ENCODE results near the gene PHF23. TPM values are rescaled to one million over a fixed set of nuclear protein-coding genes. Genes with fewer than 3 reads are reported as not detected.

Gene PHF23
- total RNA-seq, 2 donors from 2014 or later, result 25.9 to 52.4 TPM

DNA sequence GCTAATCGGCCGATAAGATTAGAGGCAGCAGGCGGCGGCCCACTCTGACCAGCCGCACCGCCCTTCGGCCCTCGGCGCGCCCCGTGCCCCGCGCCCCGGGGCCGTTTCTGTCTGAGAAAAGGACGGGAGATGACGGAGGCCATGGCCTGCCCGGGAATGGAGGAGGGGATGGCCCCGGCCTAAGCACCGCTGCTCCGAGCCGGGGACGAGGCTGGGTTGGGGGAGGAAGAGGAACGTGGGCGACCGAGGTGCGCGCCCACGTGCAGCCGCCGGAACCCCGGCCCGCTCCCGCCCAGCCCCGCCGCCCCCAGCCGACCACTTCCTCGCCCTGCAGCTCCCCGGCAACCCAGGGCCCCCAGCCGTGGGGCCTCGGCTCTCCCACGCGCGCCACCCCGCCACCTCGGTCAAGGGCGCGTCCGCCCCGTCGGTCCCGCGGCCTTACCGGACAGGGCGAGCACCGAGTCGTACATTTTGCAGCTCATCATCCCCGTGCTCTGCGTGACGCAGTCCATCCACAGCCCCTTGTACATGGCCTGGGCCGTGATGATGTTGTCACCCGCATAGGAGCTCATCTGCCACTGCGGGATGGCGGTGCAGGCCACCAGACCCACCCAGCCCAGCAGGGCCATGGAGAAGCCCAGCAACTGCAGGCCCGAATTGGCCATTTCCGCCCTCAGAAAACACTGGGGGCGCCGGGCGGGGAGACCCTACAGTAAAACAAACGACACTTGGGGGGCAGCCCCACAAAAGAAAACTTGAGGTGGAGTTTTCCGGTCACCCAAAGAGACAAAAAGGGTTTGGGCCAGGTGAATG, 22.3 kb upstream of the PHF23 start:
- peak; percentile 42 to 64 for ATAC-seq
- DNase-seq (ENCODE audit: low spot score in 2 of 2), result peak in 1 of 2 donors; percentile 19
- Mint-ChIP-seq H3K36me3 (peaks cover 0 to 6% of the 10 kb centered on the region in 2 donors), H3K9me3 (no peaks in the 10 kb centered on the region), H3K27ac (no peak overlapping the region)

DNA sequence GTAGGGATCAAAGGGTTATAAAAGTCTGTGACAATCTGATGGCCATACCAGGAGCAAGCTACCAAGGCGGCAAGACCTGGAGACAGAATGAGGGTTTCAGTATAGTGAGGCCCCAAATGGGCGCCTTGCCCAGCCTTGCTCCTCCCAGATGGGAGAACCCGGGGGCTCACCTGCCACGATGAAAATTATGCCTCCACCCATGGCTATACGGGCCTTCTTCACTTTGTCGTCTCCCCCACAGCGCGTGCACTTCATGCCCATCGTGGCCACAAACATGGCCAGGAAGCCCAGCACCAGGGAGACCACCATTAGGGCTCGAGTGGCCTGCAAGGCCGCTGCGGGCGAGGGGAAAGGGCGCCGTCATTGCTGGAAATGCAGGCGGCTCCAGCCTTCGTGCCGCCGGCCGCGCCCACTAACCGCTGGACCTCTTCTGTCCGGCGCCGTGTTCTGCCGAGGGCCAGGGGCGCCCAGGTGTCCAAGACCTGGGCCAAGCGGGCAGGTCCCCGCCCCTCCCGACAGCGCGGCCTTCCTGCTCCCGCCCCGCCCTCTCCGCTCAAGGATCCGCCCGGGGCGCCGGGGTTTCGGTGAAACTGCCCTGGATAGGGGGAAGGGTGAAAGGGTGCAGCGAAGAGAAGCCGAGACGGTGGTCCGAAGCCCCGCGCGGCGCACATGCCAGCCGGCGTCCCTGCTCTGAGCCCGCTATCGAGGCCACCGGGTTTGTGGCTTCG, 21.6 kb upstream of the PHF23 start:
- Mint-ChIP-seq H3K9me3 (no peaks in the 10 kb centered on the region), H3K27ac (no peak overlapping the region), H3K36me3 (peaks cover 5 to 6% of the 10 kb centered on the region in 2 donors)
- DNase-seq (ENCODE audit: low spot score in 2 of 2) (peak in 1 of 2 donors; percentile 32), ATAC-seq (peak; percentile 50 to 61)

DNA sequence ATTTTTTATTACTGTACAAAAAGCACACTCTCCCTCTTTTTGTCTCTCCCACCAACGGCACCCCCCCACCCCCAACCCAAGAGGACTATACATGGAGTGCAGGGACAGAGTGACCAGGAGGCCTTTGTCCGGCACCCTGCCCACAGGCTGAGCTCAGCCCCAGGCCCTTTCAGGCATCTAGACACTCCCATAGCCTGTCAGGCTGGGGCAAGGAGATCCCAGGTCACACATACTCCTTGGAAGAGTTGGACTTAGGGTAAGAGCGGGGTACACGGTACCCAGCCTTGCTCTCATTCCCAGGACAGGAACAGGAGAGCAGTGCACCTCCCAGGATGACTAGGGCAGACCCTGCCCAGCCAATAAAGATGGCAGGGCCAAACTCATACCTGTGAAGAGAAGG, 20.9 kb upstream of the PHF23 start:
- no peaks in the 10 kb centered on the region for H3K9me3 Mint-ChIP-seq
- DNase-seq (ENCODE audit: low spot score in 2 of 2), result no peak
- H3K27ac Mint-ChIP-seq, result no peak overlapping the region

DNA sequence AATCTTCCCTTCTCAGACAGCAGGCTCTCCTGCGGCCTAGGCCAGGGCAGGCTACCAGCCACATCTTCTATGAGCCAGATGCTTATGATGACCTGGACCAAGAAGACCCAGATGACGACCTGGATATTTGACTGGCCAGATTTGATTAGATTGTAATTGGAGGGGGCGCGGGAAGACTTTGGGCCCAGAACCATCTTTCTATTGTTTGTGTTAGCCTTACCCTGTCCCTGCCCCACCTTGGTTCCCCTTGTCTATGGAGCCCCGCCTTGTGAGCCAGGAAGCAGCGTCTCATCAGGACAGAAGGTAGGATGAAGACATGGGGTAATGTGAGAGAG, 20.3 kb upstream of the PHF23 start:
- ATAC-seq (no peak), DNase-seq (ENCODE audit: low spot score in 2 of 2) (no peak)
- H3K36me3 Mint-ChIP-seq, result peaks cover 6 to 8% of the 10 kb centered on the region in 2 donors
- peak overlapping the region in 1 of 2 donors; percentile 29 for H3K27ac Mint-ChIP-seq
- H3K9me3 Mint-ChIP-seq, result no peaks in the 10 kb centered on the region

More for the DNA sequence above, 20.9 kb upstream of the PHF23 start:
- H3K36me3 Mint-ChIP-seq, result peaks cover 5 to 6% of the 10 kb centered on the region in 2 donors
- no peak for ATAC-seq

DNA sequence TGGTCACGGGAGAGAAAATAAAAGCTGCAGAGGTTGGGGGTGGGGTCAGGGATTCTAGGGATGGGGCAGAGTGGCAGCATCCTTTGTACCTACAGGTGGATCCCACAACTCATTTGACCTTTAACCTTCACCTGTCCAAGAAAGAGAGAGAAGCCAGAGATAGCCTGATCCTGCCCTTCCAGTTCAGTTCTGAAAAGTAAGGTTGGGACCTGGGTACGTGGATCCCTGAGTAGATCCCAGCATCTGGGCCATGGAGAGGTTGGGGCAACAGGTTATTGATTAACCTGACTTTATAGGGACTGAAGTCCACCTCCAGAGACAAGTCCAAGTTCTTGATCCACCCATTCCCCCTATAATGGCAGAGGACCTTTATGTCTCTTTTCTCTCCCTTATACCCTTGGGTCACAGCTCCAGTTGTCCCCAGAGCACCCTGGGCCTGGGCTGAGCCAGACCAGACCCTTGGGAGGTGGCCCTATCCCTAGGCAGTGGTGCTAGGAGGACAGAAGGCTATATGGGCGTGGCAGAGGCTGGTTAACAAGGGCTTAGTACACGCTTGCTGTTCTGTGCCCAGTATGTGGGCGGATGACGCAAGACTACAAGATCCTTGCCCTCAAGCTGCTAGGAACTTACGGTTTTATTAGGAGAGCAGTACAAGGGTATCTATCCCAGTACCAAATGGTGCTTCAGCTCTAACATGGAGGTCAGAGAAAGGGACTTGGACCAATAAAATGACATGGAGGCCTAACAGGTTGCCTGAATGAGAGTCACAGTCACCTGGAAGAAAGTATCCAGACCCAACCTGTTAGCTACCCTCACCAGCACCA, 19.7 kb upstream of the PHF23 start:
- peak in 1 of 2 donors; percentile 20 for ATAC-seq
- H3K36me3 Mint-ChIP-seq, result peaks cover 6 to 9% of the 10 kb centered on the region in 2 donors
- H3K9me3 Mint-ChIP-seq, result no peaks in the 10 kb centered on the region
- no peak for DNase-seq (ENCODE audit: low spot score in 2 of 2)
- H3K27ac Mint-ChIP-seq, result peak overlapping the region in 1 of 2 donors; percentile 29

DNA sequence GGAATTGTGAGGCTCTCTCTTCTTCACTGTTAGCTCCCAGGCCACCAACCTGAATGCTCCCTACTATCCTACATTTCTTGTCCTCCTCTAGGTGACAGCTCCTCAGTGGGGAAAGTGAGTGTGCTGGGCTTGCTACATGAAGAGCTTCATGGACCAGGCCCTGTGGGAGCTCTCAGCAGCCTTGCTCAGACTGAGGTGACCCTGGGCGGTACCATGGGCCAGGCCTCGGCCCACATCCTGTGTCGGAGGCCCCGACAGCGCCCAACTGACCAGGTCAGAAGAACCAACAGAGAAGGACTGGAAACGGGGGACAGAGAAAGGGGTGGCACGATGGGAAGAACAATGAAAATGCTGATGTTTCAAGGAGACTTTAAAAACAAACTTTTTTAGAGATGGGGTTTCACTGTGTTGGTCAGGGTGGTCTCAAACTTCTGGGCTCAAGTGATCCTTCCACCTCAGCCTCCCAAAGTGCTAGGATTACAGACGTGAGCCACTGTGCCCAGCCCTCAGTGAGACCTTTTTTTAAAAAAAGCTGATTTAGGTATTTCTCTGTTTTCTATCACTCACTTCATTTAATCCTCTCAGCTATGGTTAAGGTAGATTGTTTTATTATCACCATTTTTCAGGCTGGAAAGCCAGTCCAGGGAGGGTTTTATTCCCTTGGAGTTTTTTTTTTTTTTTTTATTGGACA, 17.7 kb upstream of the PHF23 start:
- H3K9me3 Mint-ChIP-seq, result no peaks in the 10 kb centered on the region
- H3K36me3 Mint-ChIP-seq, result peaks cover 18 to 22% of the 10 kb centered on the region in 2 donors
- peak overlapping the region in 1 of 2 donors; percentile 88 for H3K27ac Mint-ChIP-seq
- DNase-seq (ENCODE audit: low spot score in 2 of 2), result no peak
- ATAC-seq, result no peak

DNA sequence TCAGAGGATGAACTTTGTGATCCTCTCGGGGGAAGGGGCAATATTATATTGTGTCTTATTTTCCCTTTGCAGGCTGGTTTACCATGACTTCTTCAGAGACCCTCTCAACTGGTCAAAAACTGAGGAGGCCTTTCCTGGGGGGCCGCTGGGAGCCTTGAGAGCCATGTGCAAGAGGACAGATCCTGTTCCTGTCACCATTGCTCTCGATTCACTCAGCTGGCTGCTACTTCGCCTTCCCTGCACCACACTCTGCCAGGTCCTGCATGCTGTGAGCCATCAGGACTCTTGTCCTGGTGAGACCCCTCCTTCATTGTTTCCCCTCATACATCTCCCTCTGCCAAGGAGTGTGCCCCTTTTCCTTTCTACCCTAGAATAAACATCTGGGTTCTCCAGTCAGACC, 15.3 kb upstream of the PHF23 start:
- H3K27ac Mint-ChIP-seq, result peak overlapping the region in 1 of 2 donors; percentile 27

DNA sequence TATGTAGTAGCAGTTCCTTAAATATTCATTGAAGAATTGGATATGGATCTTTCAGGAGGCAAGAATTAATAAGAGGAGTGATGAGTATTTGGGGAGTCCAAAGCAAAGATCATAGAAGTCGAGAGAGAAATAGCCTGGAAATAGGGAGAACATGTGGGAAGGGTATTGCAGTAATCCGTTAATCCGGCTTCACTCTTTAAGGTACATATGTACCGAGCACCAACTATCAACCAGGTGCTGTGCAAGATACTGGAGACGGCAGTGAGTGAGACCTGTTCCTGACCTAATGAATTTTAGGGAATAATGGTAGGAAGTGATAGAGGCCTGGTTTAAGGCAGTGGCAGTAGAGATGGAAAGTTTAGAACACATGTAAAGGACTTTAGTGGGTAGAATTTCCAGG, 13.8 kb upstream of the PHF23 start:
- no peak for ATAC-seq
- no peaks in the 10 kb centered on the region for H3K9me3 Mint-ChIP-seq
- no peak for DNase-seq (ENCODE audit: low spot score in 2 of 2)
- peak overlapping the region; percentile 99 to 100 for H3K27ac Mint-ChIP-seq
- peaks cover 25 to 35% of the 10 kb centered on the region in 2 donors for H3K36me3 Mint-ChIP-seq

More for the DNA sequence above, 15.3 kb upstream of the PHF23 start:
- ATAC-seq (no peak), DNase-seq (ENCODE audit: low spot score in 2 of 2) (no peak)
- Mint-ChIP-seq H3K36me3 (peaks cover 31 to 35% of the 10 kb centered on the region in 2 donors), H3K9me3 (no peaks in the 10 kb centered on the region)

DNA sequence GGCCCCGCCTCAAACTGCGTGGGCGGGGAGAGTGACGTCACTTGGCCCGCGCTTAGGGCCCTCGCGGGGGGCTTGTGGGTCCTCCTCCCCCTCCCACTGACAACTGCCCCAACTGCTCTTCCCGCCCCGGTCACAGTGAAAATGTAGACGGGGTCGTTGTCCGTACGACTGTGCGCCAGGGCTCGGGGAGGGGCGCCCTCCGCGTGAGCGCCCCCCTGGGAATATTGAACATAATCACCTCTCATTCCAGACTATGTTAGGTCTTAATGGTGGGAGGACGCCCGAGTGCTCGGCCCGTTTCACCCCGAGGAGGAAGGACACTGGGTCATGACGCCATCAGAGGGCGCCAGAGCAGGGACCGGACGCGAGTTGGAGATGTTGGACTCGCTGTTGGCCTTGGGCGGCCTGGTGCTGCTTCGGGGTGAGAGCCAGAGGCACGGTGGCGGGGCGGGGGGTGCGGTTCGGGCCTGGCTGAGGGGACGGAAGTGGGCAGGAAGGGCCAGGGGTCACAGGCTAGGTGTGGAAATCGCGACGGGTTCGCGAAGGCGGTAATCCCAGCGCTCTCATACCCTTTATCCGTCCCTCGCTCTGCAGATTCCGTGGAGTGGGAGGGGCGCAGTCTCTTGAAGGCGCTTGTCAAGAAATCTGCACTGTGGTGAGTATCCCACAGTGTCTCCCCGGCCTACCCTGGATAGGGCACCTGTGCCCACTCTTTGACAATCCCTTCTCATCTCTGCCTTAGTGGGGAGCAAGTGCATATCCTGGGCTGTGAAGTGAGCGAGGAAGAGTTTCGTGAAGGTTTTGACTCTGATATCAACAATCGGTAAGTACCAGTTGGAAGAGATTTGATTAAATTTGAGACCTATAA, 13.2 kb upstream of the PHF23 start, which contains the start of gene ELP5:
Gene ELP5 (plus strand): TSS at position 40 of the 868 bp plus-strand sequence. CDS start 336 bp downstream, at position 376.
- Mint-ChIP-seq H3K9me3 (no peaks in the 10 kb centered on the region), H3K36me3 (peaks cover 25 to 35% of the 10 kb centered on the region in 2 donors), H3K27ac (peak within 1 kb of the TSS; percentile 99 to 100)
- peak; percentile 69 to 72 for ATAC-seq
- peak; percentile 88 to 99 for DNase-seq (ENCODE audit: low spot score in 2 of 2)

DNA sequence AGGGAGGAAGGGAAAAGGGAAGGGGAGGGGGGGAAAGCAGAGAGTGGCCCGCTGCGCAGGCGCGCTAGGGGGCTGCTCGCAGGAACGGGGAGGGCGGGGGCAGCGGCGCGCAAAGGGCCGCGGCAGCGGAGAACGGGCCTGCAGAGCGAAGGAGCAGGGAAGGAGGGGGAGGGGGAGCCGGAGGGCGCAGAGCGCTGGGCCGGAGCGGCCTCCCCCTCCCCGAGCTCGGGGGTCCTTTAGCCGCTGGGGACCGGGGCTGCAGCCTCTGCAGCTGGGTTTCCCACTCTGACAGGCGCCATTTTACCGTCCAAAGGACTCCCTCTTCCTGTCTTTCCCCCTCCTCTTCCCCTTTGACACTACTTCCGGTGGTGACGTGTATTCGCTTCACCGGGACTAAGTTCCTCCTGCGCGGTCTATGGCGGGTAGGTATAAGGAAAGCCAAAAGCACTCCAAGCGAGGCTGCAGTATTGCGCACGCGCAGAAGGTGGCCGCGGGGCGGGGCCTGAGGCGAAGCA, 12.5 kb upstream of the PHF23 start, which contains the start of gene CTDNEP1:
Gene CTDNEP1 (minus strand): TSS at position 74 of the 515 bp plus-strand sequence. CDS start 438 bp downstream, outside the sequence.
- Mint-ChIP-seq H3K36me3 (peaks cover 27 to 35% of the 10 kb centered on the region in 2 donors), H3K9me3 (no peaks in the 10 kb centered on the region), H3K27ac (peak within 1 kb of the TSS; percentile 99 to 100)
- DNase-seq (ENCODE audit: low spot score in 2 of 2) (peak in 1 of 2 donors; percentile 99), ATAC-seq (peak; percentile 97 to 98)

DNA sequence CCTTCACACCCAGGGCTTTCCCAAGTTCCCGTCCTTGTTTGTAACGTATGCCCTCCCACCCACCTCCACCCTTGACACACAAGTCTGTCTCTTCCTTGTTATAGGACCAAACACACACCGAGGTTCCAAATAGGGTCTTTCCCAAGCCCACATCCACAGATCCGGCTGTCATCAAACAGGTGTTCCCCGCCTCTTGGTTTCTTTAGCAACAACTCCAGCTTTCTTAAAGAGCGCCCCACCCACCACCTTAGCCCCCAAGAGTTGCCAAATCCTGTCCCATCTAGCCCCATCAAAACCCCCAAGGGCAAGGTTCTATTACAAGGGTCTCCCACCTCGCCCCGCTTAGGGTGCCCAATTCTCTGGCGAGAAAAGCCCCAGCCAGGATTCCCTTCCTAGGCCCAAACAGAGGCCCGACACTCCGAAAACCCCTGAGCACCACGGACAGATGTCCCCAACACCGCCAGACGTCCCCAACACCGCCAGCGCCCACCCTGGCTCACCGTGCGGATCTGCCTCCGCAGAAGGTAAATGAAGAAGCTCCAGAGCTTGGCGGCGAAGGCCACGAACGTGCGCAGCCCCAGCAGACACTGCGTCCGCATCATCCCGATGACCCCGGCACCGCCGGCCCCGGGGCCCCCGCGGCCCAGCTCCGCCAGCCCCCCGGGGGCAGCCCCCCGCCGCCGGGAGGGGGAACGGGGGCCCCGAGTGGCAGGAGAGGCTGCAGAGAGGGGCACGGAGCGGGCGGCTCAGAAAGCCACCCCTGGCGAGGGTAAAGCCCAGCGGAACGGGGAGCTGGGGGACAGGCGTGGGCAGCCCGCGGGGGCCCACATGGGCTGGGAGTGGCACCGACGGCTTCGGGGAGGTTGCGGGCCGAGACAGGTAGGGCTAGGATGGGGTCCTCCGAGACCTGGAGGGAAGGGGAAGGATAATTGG, 11.7 kb upstream of the PHF23 start:
- Mint-ChIP-seq H3K27ac (peak overlapping the region; percentile 99), H3K36me3 (peaks cover 34 to 36% of the 10 kb centered on the region in 2 donors)

DNA sequence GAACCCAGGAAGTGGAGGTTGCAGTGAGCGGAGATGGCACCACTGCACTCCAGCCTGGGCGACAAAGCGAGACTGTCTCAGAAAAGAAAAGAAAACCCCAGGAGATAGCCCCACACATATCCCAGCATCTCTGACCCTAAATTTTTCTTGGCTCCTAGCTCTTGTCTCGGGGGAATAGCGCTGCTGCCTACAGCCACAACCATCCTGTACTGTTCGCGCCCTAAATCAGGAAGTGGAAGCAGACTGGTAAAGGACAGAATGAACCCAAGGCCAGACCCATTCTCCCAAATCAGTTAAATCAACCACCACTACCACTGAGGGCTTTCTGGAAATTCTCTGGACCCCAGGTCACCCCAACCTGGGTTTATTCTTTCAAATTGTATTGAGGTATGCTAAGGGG, 10.6 kb upstream of the PHF23 start:
- ATAC-seq (no peak), DNase-seq (ENCODE audit: low spot score in 2 of 2) (no peak)
- peaks cover 37 to 38% of the 10 kb centered on the region in 2 donors for H3K36me3 Mint-ChIP-seq
- H3K9me3 Mint-ChIP-seq, result no peaks in the 10 kb centered on the region
- H3K27ac Mint-ChIP-seq, result peak overlapping the region; percentile 99

More for the DNA sequence above, 11.7 kb upstream of the PHF23 start:
- H3K9me3 Mint-ChIP-seq, result no peaks in the 10 kb centered on the region
- ATAC-seq (peak; percentile 0 to 1), DNase-seq (ENCODE audit: low spot score in 2 of 2) (no peak)

DNA sequence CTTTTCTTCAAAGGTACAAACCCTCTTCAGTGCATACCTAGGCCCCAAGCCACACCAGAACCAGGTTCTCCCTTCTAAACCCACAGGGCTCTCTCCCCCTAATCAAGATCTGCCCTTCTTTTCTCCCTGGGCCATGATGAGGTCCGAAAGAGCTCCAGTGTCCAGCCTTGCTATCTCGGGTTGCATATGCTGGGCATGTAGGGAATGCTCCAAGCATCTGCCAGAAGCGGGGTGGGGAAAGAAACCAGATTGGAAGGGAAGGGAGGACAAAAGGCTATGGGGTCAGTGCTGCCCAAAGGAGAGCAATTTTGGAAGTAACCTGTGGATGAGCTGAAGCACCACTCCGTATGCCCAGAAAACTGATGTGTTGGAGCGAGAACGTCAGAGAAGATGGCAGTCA, 10.0 kb upstream of the PHF23 start:
- ATAC-seq (no peak), DNase-seq (ENCODE audit: low spot score in 2 of 2) (no peak)
- peaks cover 33 to 38% of the 10 kb centered on the region in 2 donors for H3K36me3 Mint-ChIP-seq
- no peaks in the 10 kb centered on the region for H3K9me3 Mint-ChIP-seq
- peak overlapping the region in 1 of 2 donors; percentile 22 for H3K27ac Mint-ChIP-seq

DNA sequence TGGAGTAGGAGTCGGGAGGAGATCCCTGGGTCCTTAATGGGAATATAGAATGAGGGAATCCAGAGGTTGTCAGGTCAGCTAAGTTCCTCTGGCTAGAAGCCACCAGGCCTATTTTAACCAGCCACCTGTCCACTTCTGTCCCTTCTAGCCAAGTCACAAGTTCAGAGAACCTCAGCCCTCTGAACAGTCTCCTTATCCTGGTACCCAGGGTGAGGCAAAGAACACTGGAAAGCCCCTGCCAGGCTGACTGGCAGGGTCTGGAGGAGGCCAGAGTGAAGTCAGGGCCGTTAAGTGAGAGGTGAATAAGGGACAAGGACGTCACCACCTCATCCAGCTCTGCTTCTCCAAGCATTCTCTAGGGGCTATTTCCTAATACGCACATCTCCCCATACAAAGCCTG, 9.5 kb upstream of the PHF23 start:
- H3K36me3 Mint-ChIP-seq, result peaks cover 33 to 38% of the 10 kb centered on the region in 2 donors
- no peaks in the 10 kb centered on the region for H3K9me3 Mint-ChIP-seq
- peak overlapping the region in 1 of 2 donors; percentile 18 for H3K27ac Mint-ChIP-seq
- ATAC-seq, result no peak
- no peak for DNase-seq (ENCODE audit: low spot score in 2 of 2)
